ENCODE data around the gene OTOGL.
"Not testable (repeated sequence)": the region's sequence is repeated elsewhere in the genome, so short reads cannot be mapped to it uniquely, and the experiment has no call there.

OTOGL gene

DNA sequence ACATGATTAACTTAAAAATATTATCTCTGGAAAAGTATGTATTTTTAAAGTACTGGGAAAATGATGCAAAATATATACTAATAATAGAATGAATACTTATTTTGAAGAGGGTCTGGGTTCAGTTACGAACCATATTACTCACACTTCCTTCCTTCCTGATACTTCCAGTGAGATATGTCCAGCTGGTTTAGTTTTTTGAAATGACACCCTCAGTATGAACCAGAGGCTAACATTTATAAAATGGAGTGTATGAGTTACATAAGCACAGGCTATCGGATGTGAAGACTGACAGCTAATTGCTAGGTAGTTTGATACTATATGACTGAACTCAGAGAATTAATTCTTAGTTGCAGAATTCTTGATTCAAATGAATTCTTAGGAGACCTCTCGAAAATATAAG is 122.9 kb downstream of the OTOGL start:
- DNase-seq (ENCODE audit: low spot score): no peak

DNA sequence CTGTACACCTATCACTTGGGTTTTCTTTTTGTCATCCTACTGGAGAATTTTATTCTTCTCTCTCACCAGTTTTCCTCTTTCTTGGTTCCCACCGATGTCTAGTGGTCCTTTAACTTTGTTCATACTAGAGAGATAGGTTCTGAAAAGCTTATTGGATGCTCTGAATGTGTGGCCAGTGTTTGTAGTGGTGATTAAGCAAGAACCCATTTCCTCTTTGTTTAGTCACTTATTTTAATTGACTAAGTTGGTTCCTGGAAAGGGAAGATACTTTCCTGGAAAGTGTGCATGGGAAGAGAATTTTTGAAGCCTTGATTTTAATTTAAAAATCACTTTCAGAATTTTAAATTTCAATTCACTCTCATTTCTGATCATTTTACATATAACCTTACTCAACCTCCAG is 127.2 kb downstream of the OTOGL start:
- peak; percentile 18 for DNase-seq (ENCODE audit: low spot score)

DNA sequence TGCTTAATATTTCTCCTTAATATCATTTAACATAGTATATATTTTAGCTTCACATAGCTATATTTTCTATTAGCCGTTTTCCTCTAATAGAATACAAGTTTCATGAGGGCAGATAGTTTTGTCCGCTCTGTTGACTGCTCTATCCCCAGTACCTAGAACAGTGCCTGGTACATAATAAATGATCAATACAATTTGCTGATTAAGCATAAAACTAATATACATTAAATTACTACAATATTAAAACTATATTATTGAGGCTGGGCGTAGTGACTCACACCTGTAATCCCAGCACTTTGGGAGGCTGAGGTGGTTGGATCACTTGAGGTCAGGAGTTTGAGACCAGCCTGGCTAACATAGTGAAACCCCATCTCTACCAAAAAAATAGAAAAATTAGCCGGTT is 128.6 kb downstream of the OTOGL start:
- DNase-seq (ENCODE audit: low spot score): not testable (repeated sequence)

DNA sequence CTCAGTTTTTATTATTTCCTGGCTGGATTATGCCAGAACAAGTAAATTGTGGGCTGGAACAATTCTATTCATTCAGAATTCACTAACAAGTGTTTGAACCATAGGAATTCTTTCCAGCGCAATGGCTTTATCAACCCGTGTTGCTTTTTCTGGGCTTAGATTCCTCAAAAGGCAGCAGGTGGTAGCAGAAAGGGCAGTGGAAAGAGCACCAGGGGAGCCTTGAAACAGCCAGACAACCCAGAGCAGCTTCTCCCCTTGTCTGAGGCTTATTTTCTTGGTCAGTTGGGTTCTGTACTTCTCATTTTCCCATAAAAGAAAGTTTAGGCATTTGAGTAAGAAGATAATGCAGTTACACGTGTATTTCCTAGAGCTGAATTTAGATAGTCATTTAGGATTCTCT is 130.7 kb downstream of the OTOGL start:
- no peak for DNase-seq (ENCODE audit: low spot score)

DNA sequence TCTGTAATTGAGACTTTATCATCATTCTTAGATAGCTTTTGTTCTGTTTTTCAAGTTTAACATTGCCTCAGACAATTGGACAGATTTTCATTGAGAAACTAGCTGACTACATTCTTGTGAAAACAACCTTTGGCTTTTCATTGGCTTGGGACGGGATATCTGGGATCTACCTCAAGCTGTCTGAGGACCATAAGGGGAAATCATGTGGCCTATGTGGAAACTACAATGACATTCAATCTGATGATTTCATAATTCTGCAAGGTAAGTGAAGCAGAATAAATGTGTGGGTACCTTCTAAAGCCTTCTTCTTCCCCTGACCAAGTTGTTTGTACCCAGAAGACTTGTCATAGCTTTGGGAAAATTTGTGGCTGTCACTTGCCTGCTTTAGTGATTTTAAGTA is 133.5 kb downstream of the OTOGL start:
- no peak for DNase-seq (ENCODE audit: low spot score)

DNA sequence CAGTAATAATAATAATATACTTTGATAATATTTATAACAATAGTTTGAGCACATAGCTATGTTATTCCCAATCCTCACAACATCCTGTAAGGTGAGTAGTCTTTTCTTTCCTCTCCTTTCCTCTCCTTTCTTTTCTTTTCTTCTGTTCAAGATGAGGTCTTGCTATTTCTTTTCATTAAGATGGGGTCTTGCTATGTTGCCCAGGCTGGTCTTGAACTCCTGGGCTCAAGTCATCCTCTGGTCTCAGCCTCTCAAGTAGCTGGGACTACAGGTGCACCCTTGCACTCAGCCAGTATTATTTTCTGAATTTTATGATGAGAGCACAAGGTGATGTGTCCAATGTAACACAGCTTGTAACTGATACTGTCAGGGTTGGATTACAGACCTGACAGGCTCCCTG is 134.6 kb downstream of the OTOGL start:
- no peak for DNase-seq (ENCODE audit: low spot score)

DNA sequence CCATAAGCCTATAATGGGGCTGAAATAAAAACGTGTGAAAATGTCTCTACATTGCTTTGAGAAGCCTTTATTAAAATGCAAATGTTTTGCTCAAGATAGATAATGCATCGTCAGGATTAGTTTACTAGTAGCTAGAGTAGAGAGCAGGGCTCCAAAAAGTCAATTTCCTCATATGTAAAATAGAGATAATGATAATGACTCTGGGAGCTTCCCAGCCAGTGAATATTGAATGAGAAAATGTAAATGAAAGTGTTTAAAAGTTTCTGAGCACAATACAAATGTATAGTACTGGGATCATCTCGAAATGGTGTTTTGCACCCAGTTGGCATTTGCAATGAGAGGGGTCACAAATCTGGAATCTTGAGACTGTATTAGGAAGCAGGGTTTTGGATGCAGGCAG is 135.3 kb downstream of the OTOGL start:
- DNase-seq (ENCODE audit: low spot score): peak; percentile 12

DNA sequence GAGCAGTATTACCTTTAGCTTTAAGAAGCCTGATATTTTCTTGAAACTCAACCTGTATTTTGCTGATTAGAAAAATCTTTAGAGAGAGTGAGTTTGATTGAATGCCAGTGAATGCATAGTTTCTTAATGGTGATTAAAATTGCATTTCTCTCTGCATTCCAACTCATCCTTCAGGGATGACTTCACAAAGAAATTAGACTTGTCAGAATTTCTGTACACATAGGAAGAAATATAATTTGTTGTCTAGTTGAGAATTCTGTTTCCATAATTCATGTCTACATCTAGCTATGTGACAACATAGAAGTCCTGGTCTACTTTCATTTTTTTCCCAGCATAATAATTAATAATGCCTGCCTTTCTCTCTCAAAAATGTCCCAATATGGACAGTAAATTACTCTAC is 136.6 kb downstream of the OTOGL start:
- DNase-seq (ENCODE audit: low spot score): no peak

DNA sequence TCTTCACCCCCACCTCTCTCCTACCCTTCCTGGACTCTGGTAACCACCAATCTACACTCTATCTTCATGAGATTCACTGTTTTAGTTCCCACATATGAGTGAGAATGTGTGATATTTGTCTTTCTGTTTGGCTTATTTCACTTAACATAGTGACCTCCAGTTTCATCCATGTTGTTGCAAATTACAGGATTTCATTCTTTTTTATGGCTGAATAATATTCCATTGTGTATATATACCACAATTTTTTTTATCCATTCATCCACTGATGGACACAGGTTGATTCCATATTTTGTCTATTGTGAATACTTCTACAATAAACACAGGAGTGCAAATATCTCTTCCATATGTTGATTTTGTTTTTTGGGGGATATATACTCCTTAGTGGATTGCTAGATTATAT is 140.5 kb downstream of the OTOGL start:
- DNase-seq (ENCODE audit: low spot score): no peak

DNA sequence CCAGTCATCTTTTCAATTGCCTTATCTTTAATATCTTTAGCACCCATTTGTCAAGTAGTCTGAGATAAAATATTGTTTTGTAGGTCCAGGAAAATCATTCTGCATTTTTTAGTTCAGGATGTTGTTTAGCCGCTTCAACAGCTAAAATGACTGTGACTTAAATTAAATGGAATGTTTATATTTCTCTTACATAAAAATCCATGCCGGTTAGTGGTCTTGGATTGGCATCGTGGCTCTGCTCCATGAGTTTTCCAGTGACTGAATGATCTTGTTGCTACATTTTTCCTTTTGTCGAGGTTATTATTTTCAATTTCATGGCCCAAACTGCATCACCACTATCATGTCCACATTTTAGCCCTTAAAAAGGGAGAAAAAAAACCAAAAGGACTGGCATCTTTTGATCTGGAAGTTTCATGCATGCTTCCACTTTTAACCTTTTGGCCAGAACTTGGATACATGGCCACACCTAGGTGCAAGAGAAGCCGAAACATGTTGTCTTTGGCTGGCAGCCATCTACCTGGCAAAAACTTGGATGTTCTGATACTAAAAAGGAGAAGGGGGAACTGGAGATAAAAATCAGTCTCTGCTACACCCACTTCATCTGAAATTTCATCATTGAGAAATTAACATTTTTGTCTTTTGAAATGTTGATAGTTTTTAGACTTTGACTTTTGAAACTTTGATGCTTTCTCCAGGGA is 142.4 kb downstream of the OTOGL start:
- peak; percentile 11 for DNase-seq (ENCODE audit: low spot score)

DNA sequence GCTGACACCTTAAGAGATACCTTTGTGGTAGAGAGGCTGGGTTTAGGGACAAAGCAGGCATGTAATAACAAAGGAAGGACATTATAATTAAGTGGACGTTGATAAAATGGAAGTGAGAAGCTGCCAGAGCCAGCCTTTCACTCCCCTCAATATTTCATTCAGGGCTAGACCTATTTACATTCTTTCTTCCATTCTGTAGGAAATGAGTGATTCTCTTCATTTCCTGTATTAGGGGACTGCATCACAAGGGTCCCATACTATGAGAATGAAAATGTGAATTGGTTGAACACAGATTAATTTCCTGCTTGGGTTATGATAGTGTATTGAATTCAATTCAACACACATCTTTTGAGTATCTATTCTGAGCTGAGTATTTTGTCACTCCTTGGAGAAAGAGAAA is 143.0 kb downstream of the OTOGL start:
- no peak for DNase-seq (ENCODE audit: low spot score)

DNA sequence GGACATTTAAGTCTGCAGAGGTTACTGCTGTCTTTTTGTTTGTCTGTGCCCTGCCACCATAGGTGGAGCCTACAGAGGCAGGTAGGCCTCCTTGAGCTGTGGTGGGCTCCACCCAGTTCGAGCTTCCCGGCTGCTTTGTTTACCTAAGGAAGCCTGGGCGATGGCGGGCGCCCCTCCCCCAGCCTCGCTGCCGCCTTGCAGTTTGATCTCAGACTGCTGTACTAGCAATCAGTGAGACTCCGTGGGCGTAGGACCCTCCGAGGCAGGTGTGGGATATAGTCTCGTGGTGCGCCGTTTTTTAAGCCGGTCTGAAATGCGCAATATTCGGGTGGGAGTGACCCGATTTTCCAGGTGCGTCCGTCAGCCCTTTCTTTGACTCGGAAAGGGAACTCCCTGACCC is 150.2 kb downstream of the OTOGL start:
- not testable (repeated sequence) for DNase-seq (ENCODE audit: low spot score)

DNA sequence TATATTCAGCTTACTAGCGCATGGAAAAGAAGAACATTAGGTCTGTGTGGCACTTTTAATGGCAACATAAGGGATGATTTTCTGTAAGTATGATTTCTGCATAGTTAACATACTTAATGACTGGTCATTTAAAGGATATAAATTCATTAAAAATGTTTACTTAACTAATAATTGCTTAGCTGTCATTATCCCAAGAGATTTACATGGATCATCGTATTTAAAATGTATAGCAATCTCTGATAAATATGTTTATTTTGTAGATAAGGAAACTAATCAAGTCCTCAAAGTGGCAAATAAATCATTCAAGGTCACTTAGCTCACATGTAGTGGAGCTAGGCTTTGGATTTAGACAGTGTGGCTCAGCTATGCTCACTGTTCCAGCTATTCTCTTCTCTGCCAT is 158.6 kb downstream of the OTOGL start:
- DNase-seq (ENCODE audit: low spot score): no peak

DNA sequence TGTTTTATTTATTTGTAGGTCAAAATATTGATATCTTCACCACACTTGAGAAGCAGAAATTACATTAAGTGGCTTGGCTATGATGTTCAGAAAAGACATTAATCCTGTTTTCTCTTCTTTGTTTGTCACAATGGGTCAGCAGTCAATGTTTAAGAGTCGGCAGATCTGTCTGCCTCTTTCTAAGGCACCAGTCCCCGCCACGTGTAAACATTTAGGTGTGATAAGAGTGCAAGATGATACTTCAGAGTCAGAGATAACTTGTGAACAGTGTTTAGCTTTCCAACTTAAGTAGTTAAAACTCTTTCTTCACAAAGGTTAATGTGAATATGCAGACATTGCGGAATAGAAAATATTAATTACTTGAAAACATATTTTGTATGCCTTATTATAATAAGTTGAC is 160.9 kb downstream of the OTOGL start:
- no peak for DNase-seq (ENCODE audit: low spot score)

DNA sequence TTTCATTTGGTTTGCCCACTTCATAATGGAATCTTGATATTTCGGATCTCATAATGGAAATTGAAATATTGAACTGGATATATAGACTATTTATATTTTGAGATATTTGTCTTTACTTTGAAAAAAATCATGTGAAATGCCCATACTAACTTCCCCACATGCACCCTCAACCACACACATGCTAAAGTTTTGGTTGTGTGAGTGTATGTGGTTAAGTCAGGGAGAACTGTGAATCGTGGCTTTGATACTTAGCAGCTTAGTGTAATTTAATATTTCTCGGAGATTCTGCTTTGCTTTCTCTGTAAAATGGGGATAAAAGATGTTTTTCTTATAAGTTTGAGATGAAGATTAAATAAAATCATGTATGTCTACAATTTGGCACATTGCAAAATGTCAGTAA is 162.1 kb downstream of the OTOGL start:
- DNase-seq (ENCODE audit: low spot score): no peak

DNA sequence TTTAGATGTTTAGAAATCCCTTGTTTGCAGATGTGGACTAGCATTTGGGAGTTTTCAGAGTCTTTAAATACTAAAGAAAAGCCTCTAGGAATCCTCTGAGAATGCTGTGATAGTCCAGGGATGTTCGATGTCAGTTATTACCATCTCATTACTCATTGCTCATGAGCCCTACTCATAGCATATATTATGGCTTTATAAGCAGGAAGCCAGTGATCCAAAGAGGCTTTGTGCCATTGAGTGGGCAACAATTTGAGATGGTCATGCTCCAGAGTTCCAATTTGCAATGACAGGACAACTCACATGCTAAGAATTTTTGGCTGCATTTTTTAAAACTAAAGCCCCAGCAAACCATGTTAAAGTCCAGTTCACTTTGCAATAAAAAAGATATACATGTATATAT is 163.0 kb downstream of the OTOGL start:
- peak; percentile 22 for DNase-seq (ENCODE audit: low spot score)

DNA sequence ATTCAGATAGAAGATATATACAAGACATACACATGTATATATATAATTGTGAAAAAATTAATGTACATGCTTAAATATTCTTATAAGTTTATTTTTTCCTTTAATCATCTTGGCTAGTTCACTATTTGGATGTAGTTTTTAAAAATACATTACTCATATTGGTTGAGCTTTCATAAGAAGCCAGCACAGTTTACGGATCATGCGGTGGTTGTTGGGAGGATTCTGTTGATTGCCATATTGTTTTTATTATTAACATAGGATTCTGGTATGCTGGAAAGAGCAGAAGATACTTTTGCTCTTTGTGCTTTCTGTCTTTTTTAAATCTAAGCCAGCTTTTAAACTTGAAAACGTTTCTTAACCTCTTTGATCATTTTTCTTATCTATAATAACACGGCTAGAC is 163.4 kb downstream of the OTOGL start:
- peak; percentile 14 for DNase-seq (ENCODE audit: low spot score)

DNA sequence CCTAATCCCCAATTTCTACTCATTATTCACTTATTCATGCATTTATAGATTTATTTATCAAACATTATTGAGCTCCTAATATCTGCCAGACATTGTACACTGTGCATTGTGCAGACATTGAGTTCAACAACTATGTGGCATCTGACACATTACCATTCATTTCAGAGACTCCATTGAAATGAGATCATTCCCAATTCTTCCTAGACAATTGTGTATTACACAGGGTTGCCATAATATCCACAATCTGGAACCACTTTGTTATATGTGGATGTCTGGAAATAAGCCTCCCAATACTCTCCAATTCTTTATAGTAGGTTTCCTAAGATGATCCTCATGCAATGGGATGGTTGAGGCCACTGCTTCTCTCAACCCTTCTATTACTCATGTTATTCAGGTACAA is 165.0 kb downstream of the OTOGL start:
- no peak for DNase-seq (ENCODE audit: low spot score)

DNA sequence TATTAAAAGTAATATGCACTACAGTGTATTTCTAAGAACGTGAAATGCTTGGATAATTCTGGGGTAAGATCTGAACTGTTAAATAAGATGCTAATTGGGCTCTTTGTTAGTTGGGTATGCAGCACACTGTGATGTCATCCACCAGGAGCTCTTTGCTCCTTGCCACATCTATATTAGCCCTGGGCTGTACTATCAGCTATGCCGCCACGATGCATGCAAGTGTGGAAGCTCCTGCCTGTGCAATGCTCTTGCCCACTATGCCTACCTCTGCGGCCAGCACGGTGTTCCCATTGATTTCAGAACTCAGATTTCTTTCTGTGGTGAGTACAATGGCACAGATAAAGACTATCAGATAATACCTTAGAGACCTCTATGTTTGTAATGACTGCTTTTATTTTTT is 165.6 kb downstream of the OTOGL start:
- DNase-seq (ENCODE audit: low spot score): no peak

DNA sequence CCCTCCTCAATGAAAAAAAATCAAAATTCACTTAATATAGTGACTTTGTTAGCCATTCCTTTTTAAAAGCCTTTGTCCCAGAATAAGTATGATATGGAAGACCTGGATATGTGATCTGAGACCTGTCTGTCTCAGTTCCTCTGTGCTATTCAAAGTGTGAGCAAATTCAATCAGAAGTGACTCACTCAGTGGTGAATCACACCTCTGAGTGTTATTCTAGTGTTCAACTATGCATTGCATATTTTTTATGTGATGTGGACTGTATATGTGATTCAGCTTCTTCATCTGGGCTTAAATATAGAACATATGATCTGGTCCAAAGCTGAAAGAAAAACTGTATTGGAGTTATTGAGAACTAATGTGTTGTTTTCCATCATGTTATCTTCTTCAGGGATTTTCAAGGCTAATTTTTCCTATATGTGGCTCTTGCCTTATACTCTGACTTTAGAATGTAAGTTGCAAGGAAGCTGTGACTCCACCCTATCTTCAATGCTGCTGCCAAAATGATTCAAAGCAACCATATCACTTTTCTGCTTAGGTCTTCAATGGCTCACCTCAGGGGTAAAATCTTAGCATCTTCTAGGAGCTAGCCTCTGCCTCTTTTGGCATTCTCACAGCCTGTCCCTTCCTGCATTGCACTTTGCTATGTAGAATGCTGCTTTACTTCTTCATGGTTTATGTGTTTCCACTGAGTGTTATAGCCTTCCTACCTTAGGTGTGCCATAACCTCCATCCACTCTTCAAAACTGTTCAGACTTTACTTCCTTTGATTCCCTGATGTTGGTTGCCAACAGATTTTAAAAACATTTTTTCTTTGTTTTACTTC is 169.8 kb downstream of the OTOGL start:
- peak; percentile 46 for DNase-seq (ENCODE audit: low spot score)

DNA sequence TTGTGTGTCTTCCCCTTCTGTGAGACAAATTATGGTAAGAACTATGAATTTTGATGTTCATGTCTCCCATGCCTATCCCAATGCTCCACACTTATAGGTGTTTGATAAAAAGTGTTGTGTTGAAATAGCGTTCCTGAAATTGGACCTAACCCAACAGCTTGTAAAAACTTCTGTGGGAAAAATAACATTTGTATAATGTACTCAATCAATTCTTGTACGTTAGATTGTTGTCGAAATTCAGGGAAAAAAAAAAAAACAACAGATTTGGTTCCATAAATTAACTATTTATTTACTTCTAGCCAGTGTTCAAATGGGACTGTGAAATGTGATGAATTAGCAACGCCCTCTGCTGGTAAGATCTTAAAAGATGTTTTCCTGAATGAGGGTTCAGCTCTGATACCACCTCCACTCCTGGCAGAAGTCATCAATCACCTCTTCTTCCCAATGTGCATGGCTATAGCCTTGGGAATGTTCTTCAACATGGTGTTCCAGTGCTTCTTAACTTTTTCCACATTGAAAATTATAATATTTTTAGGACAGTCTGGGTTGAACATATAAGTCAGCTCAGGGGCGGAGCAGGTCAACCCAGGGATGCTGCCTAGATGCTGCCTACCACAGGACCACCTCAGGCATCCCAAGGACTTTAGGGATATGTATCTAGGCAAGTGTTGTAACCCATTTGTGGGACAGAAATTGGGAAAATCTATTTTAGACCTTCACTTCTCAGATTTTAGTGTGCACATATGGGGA is 170.6 kb downstream of the OTOGL start:
- DNase-seq (ENCODE audit: low spot score): peak; percentile 43

DNA sequence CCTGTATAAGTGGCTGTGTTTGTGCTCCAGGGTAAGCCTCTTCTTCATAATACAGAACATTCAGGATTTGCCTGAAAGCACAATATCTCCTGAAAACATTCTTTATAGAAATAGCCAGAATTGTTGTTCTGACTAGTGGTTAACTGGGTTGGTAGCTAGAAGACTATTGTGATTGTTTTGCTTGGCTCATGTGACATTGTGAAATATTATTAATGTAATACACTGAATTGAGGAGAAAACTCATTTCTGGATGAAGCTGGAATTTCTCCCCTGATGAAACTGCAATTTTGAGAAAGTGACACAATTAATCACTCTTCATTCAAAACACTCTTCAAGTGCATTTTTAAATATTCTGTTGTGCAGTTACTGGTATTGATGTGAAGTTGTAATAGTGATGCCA is 172.4 kb downstream of the OTOGL start:
- DNase-seq (ENCODE audit: low spot score): peak; percentile 3

DNA sequence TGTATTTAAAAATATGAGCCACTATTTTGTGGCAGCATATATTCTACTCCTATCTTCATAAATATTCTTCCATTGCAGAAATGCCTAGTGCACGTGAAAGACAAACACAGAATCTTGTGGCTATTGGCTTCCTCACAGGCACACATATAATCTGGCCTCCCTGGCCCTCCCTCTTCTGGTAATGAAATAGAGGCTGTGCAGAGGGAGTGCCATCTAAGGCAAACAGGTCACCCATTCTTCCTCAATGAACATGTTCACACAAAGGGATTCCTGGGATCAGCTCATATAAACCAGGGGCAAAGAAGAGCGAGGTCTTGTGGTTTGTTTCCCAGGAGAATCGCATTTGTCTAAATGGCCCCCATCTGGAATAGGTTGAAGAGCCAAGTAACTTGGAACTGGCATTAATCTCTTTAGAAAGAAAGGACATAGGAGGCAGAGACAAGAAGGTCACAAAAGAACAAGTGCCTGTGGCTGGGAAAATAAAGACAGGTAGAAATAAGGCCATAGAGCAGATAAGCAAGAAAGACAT is 173.1 kb downstream of the OTOGL start:
- no peak for DNase-seq (ENCODE audit: low spot score)
